Breast epithelium (tissue), 3 donors: ENCODE measurements around the gene SYT15.

Experiments
- CTCF ChIP-seq, 3 donors: fragments of 450-650 bp; IDR thresholded peaks; one replicate each; pipeline ENCODE4 v1.5.1; 2016 to 2017; ENCODE audit warnings: antibody characterized with exemption in 3 of 3, mild to moderate bottlenecking in 3 of 3, moderate library complexity in 3 of 3
- POLR2A ChIP-seq: fragments of 450-650 bp; IDR thresholded peaks from one replicate; pipeline ENCODE4 v1.6.1; 2016; ENCODE audit warnings: antibody characterized with exemption, mild to moderate bottlenecking, moderate library complexity
- POLR2AphosphoS5 ChIP-seq, 3 donors: sonication (generic); formaldehyde crosslinking; IDR thresholded peaks; one replicate each; pipeline ENCODE4 v1.6.1; 2017; ENCODE audit warnings: antibody characterized with exemption in 3 of 3

DNA sequence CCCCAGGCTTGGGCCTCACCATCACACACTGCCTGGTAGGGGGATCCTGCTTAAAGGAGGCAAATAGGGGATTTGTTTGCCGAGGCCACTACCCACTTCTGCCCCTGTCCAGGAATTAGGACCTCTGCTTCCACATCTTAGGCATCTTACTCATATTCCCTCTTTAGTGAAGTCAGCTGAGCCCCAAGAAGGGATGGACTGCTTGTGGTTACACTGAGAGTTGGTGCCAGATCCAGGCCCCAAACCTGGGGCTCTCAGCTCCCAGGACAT lies 20.9 kb upstream of the SYT15 start:
- TF ChIP-seq CTCF (IDR thresholded peaks at IDR 0.05) (no peak), POLR2A (no peak), POLR2AphosphoS5 (IDR thresholded peaks at IDR 0.05) (no peak)
